CD4-positive, alpha-beta T cell (primary cell): ENCODE results near the gene WDR72. TPM values are rescaled to one million over a fixed set of nuclear protein-coding genes. Genes with fewer than 3 reads are reported as not detected.

Source experiments
- ATAC-seq: fragments of 200-7000 bp; cut with Tn5 transposase; one replicate; pipeline ENCODE4 v1.10.0; 2022; ENCODE audit warnings: mild to moderate bottlenecking; ENCODE audit not compliant: poor library complexity
- CTCF ChIA-PET: fragments of 350-600 bp; sonication (Branson Sonifier 250); formaldehyde crosslinking; loops from one replicate; lab custom pipeline; 2021; ENCODE audit warnings: antibody characterized with exemption, inconsistent platforms; lab: Charles Lee
- POLR2A ChIA-PET: fragments of 350-600 bp; sonication (Branson Sonifier 250); formaldehyde crosslinking; loops from one replicate; lab custom pipeline; 2021; ENCODE audit warnings: antibody characterized with exemption, inconsistent platforms; lab: Charles Lee
- DNase-seq, 14 experiments: peaks; one replicate each; pipeline ENCODE4 v3.0.0-alpha.2; 2013 to 2020; ENCODE audit warnings: mixed read lengths in 2 of 14
- H3K27ac ChIP-seq, 2 donors: one replicate each; pipeline versions ENCODE4 v1.5.1 to v1.7.0; 2013; ENCODE audit warnings: low read length in 2 of 2, low read depth in 1 of 2, mild to moderate bottlenecking in 1 of 2
- H3K27me3 ChIP-seq, 2 experiments: 1 replicate in 1 of 2; 2 replicates in 1 of 2; pipeline versions ENCODE4 v1.6.1 to v1.7.0; 2013; ENCODE audit warnings: low read length in 2 of 2, control low read depth in 1 of 2, mild to moderate bottlenecking in 1 of 2, moderate library complexity in 1 of 2; ENCODE audit not compliant: insufficient read depth in 2 of 2, control insufficient read depth in 1 of 2
- H3K36me3 ChIP-seq: one replicate; pipeline ENCODE4 v1.6.1; 2013; ENCODE audit warnings: low read length, control low read depth; ENCODE audit not compliant: insufficient read depth
- H3K4me1 ChIP-seq: one replicate; pipeline ENCODE4 v1.6.1; 2013; ENCODE audit warnings: low read length, control low read depth; ENCODE audit not compliant: insufficient read depth
- H3K4me3 ChIP-seq: one replicate; pipeline ENCODE4 v1.5.1; 2013; ENCODE audit warnings: mild to moderate bottlenecking, low read length, moderate library complexity
- H3K9me3 ChIP-seq, 2 experiments: 1 replicate in 1 of 2; 2 replicates in 1 of 2; pipeline versions ENCODE4 v1.6.1 to v1.7.0; 2013; ENCODE audit warnings: low read length in 2 of 2, mild to moderate bottlenecking in 2 of 2, control low read depth in 1 of 2, moderate library complexity in 1 of 2; ENCODE audit not compliant: control insufficient read depth in 1 of 2, insufficient read depth in 1 of 2
- H3K27ac Mint-ChIP-seq: one replicate; pipeline ENCODE4 v1.8.0; 2020; ENCODE audit warnings: mixed read lengths
- H3K27me3 Mint-ChIP-seq: one replicate; pipeline ENCODE4 v1.8.0; 2021; ENCODE audit warnings: mixed read lengths
- H3K36me3 Mint-ChIP-seq: one replicate; pipeline ENCODE4 v1.8.0; 2021; ENCODE audit warnings: low read depth, mixed read lengths
- H3K4me1 Mint-ChIP-seq: one replicate; pipeline ENCODE4 v1.8.0; 2021; ENCODE audit warnings: low read depth, mixed read lengths
- H3K4me3 Mint-ChIP-seq: one replicate; pipeline ENCODE4 v1.8.0; 2020; ENCODE audit warnings: mild to moderate bottlenecking, mixed read lengths
- H3K9me3 Mint-ChIP-seq: one replicate; pipeline ENCODE4 v1.8.0; 2020; ENCODE audit warnings: mixed read lengths
- intact Hi-C, 2 experiments: fragments of 100-400 bp; cut with DNase I in 1 of 2; cut with micrococcal nuclease in 1 of 2; formaldehyde crosslinking; loops; one replicate each; pipeline versions ENCODE4 v1.15.1 to v1.9.0; 2023 to 2025; cut with DNase I, micrococcal nuclease
- total RNA-seq, 174 experiments: library from RNA in 2 of 174; stranded (reverse) in 2 of 174; gene quantifications; one replicate each; pipeline ENCODE4 v1.2.3 and lab custom pipeline; 2021 to 2026
- TF ChIP-seq, protein P1 (sequence below): fragments of 200-600 bp; IDR thresholded peaks from one replicate; pipeline ENCODE4 v1.8.0; 2022; ENCODE audit warnings: antibody characterized with exemption, mild to moderate bottlenecking

WDR72 gene
- total RNA-seq, 2 experiments from 2014 or later: not detected

GRCh38 chr15:53658255-53658654 lies 101.2 kb downstream of the WDR72 start:
- H3K4me1 ChIP-seq: no peaks in the 10 kb centered on the region
- H3K4me1 Mint-ChIP-seq: no peaks in the 10 kb centered on the region
- H3K9me3 ChIP-seq: no peaks in the 10 kb centered on the region
- H3K27me3 Mint-ChIP-seq: no peaks in the 10 kb centered on the region
- POLR2A ChIA-PET: no interaction called here
- no peaks in the 10 kb centered on the region for H3K9me3 Mint-ChIP-seq
- TF ChIP-seq, protein P1, sequence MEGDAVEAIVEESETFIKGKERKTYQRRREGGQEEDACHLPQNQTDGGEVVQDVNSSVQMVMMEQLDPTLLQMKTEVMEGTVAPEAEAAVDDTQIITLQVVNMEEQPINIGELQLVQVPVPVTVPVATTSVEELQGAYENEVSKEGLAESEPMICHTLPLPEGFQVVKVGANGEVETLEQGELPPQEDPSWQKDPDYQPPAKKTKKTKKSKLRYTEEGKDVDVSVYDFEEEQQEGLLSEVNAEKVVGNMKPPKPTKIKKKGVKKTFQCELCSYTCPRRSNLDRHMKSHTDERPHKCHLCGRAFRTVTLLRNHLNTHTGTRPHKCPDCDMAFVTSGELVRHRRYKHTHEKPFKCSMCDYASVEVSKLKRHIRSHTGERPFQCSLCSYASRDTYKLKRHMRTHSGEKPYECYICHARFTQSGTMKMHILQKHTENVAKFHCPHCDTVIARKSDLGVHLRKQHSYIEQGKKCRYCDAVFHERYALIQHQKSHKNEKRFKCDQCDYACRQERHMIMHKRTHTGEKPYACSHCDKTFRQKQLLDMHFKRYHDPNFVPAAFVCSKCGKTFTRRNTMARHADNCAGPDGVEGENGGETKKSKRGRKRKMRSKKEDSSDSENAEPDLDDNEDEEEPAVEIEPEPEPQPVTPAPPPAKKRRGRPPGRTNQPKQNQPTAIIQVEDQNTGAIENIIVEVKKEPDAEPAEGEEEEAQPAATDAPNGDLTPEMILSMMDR: no peak
- DNase-seq (no peak), ATAC-seq (no peak)
- no peaks in the 10 kb centered on the region for H3K36me3 ChIP-seq
- CTCF ChIA-PET: no interaction called here
- no peak overlapping the region for H3K4me3 Mint-ChIP-seq
- H3K27me3 ChIP-seq: no peaks in the 10 kb centered on the region
- H3K36me3 Mint-ChIP-seq: no peaks in the 10 kb centered on the region
- no peak overlapping the region for H3K4me3 ChIP-seq
- intact Hi-C loops: no loop called here
- no peak overlapping the region for H3K27ac Mint-ChIP-seq
- H3K27ac ChIP-seq: no peak overlapping the region

GRCh38 chr15:53648934-53649333 lies 110.5 kb downstream of the WDR72 start:
- Histone ChIP-seq H3K4me1 (no peaks in the 10 kb centered on the region), H3K27me3 (no peaks in the 10 kb centered on the region)
- POLR2A ChIA-PET: no interaction called here

GRCh38 chr15:53644660-53645059 lies 114.8 kb downstream of the WDR72 start:
- H3K4me1 ChIP-seq: no peaks in the 10 kb centered on the region
- Mint-ChIP-seq H3K27me3 (no peaks in the 10 kb centered on the region), H3K4me1 (no peaks in the 10 kb centered on the region), H3K4me3 (no peak overlapping the region), H3K36me3 (no peaks in the 10 kb centered on the region), H3K9me3 (no peaks in the 10 kb centered on the region), H3K27ac (no peak overlapping the region)
- no peaks in the 10 kb centered on the region for H3K27me3 ChIP-seq
- DNase-seq (no peak), ATAC-seq (no peak)
- no peaks in the 10 kb centered on the region for H3K36me3 ChIP-seq
- TF ChIP-seq, protein P1: no peak
- no peaks in the 10 kb centered on the region for H3K9me3 ChIP-seq
- intact Hi-C loops: no loop called here
- no peak overlapping the region for H3K27ac ChIP-seq
- CTCF ChIA-PET: no interaction called here
- no peak overlapping the region for H3K4me3 ChIP-seq
- POLR2A ChIA-PET: no interaction called here

More at GRCh38 chr15:53648934-53649333, 110.5 kb downstream of the WDR72 start:
- H3K27ac ChIP-seq: no peak overlapping the region
- H3K4me3 ChIP-seq: no peak overlapping the region
- H3K36me3 ChIP-seq: no peaks in the 10 kb centered on the region
- H3K4me1 Mint-ChIP-seq: no peaks in the 10 kb centered on the region
- no peaks in the 10 kb centered on the region for H3K27me3 Mint-ChIP-seq
- DNase-seq: no peak
- no peaks in the 10 kb centered on the region for H3K9me3 Mint-ChIP-seq
- CTCF ChIA-PET: no interaction called here
- H3K9me3 ChIP-seq: no peaks in the 10 kb centered on the region
- no peak for ATAC-seq
- H3K27ac Mint-ChIP-seq: no peak overlapping the region
- H3K4me3 Mint-ChIP-seq: no peak overlapping the region
- TF ChIP-seq, protein P1: no peak
- no peaks in the 10 kb centered on the region for H3K36me3 Mint-ChIP-seq
- intact Hi-C loops: no loop called here
